PC-3 (cell line): ENCODE data around the gene FGB. TPM values are rescaled to one million over a fixed set of nuclear protein-coding genes. Genes with fewer than 3 reads are reported as not detected.

Experiments used
- ATAC-seq: fragments of 200-7000 bp; cut with Tn5 transposase; 2 replicates; pipeline ENCODE4 v1.9.1; 2020; ENCODE audit warnings: mild to moderate bottlenecking, moderate library complexity
- BruUV-seq: library from RNA; stranded (reverse); fragments of 400-500 nt; replicated peaks from 2 replicates; lab custom pipeline; 2021; lab: Mats Ljungman, UMichigan
- CTCF ChIA-PET: fragments of 300-600 bp; sonication (Branson Sonifier 250); formaldehyde crosslinking; loops from one replicate; lab custom pipeline; 2022; ENCODE audit warnings: antibody characterized with exemption; lab: Charles Lee
- POLR2A ChIA-PET: fragments of 300-600 bp; sonication (Branson Sonifier 250); formaldehyde crosslinking; loops from one replicate; lab custom pipeline; 2022; ENCODE audit warnings: antibody characterized with exemption; ENCODE audit not compliant: unreplicated experiment; lab: Charles Lee
- DNase-seq: peaks from one replicate; pipeline ENCODE4 v3.0.0-alpha.2; 2015
- H2AFZ ChIP-seq: fragments of 300-600 bp; sonication (generic); 2 replicates; pipeline ENCODE4 v1.6.0; 2016; ENCODE audit warnings: antibody characterized with exemption, low read length
- H3F3A ChIP-seq: fragments of 300-600 bp; sonication (generic); one replicate; pipeline ENCODE4 v1.6.0; 2017; ENCODE audit warnings: antibody characterized with exemption, low read length, control low read depth, mild to moderate bottlenecking; ENCODE audit not compliant: unreplicated experiment
- H3K27ac ChIP-seq: fragments of 300-600 bp; sonication (generic); 2 replicates; pipeline ENCODE4 v1.5.1; 2016; ENCODE audit warnings: mild to moderate bottlenecking, low read length
- H3K27me3 ChIP-seq: fragments of 300-600 bp; sonication (generic); 2 replicates; pipeline ENCODE4 v1.6.1; 2016; ENCODE audit warnings: low read length, mixed read lengths
- H3K36me3 ChIP-seq: fragments of 300-600 bp; sonication (generic); 2 replicates; pipeline ENCODE4 v1.6.1; 2016; ENCODE audit warnings: low read depth, mixed run types, low read length, mixed read lengths
- H3K4me1 ChIP-seq: fragments of 300-600 bp; sonication (generic); 2 replicates; pipeline ENCODE4 v1.5.1; 2016; ENCODE audit warnings: low read length; ENCODE audit not compliant: insufficient read depth
- H3K4me2 ChIP-seq: fragments of 300-600 bp; sonication (generic); 2 replicates; pipeline ENCODE4 v1.6.0; 2016; ENCODE audit warnings: low read length
- H3K4me3 ChIP-seq: fragments of 300-600 bp; sonication (generic); 2 replicates; pipeline ENCODE4 v1.5.1; 2016; ENCODE audit warnings: mild to moderate bottlenecking, low read length, mixed read lengths
- H3K79me2 ChIP-seq: fragments of 300-600 bp; sonication (generic); 2 replicates; pipeline ENCODE4 v1.6.1; 2017; ENCODE audit warnings: low read length, mixed read lengths
- H3K9ac ChIP-seq: fragments of 300-600 bp; sonication (generic); 2 replicates; pipeline ENCODE4 v1.6.0; 2016; ENCODE audit warnings: mild to moderate bottlenecking, low read length
- H3K9me2 ChIP-seq: fragments of 300-600 bp; sonication (generic); replicated peaks from 2 replicates; pipeline ENCODE4 v1.6.1; 2016; ENCODE audit warnings: mixed run types, low read length, mixed read lengths
- H3K9me3 ChIP-seq: fragments of 300-600 bp; sonication (generic); 2 replicates; pipeline ENCODE4 v1.6.1; 2016; ENCODE audit warnings: low read length, mixed read lengths
- H4K20me1 ChIP-seq: fragments of 300-600 bp; sonication (generic); 2 replicates; pipeline ENCODE4 v1.6.1; 2016; ENCODE audit warnings: low read length, mixed read lengths
- CTCF ChIP-seq: fragments of 300-600 bp; sonication (generic); conservative IDR thresholded peaks from 2 replicates; pipeline ENCODE4 v1.5.1; 2017; ENCODE audit warnings: antibody characterized with exemption, low read depth, mild to moderate bottlenecking, low read length
- EZH2 ChIP-seq: fragments of 300-600 bp; sonication (generic); IDR thresholded peaks from one replicate; pipeline ENCODE4 v1.6.1; 2017; ENCODE audit warnings: antibody characterized with exemption, mild to moderate bottlenecking, low read length; ENCODE audit not compliant: unreplicated experiment
- EZH2phosphoT487 ChIP-seq: fragments of 300-600 bp; sonication (generic); IDR thresholded peaks from 2 replicates; pipeline ENCODE4 v1.6.1; 2018; ENCODE audit warnings: mild to moderate bottlenecking, antibody characterized with exemption, low read length, borderline replicate concordance
- intact Hi-C: fragments of 100-400 bp; cut with micrococcal nuclease; formaldehyde crosslinking; loops from 2 replicates; pipeline ENCODE4 v1.9.0; 2023
- total RNA-seq: library from RNA; depleted of rRNA; stranded (reverse); fragments of >200 nt; gene quantifications from 2 replicates; pipeline ENCODE4 v1.2.3, GENCODE V29; 2014

The FGB gene
- total RNA-seq, 1 experiment from 2014 or later: 0.36 TPM

GRCh38 chr4:154551872-154552686 is 10.7 kb upstream of the FGB start:
- no peak overlapping the region for H3K27ac ChIP-seq
- H3K36me3 ChIP-seq: peaks cover 5% of the 10 kb centered on the region; the same call in 1 of the 2 replicates
- no TSS peak for BruUV-seq
- no peaks in the 10 kb centered on the region for H3K9me2 ChIP-seq
- H3K4me2 ChIP-seq: no peak overlapping the region
- ChIA-PET CTCF (interaction anchor here (0.6 to 1.7 kb wide), 2 partner anchors 10 to 66 kb away, joined by 3 to 11 read pairs; no protein-coding TSS in a partner anchor), POLR2A (no interaction called here)
- H2AFZ ChIP-seq: no peak overlapping the region
- ATAC-seq: peak; percentile 58
- H4K20me1 ChIP-seq: no peaks in the 10 kb centered on the region
- no peaks in the 10 kb centered on the region for H3K27me3 ChIP-seq
- H3K79me2 ChIP-seq: peaks cover 27% of the 10 kb centered on the region
- intact Hi-C loops: loop anchor here (1.0 to 2.0 kb wide), 4 partner anchors 49 to 227 kb away; no protein-coding TSS in a partner anchor
- H3F3A ChIP-seq: no peaks in the 10 kb centered on the region
- H3K9ac ChIP-seq: no peak overlapping the region
- H3K4me1 ChIP-seq: peaks cover 16% of the 10 kb centered on the region
- no peak overlapping the region for H3K4me3 ChIP-seq
- no peaks in the 10 kb centered on the region for H3K9me3 ChIP-seq
- peak; percentile 79 for DNase-seq
- peak; percentile 78 for TF ChIP-seq CTCF
- TF ChIP-seq EZH2: no peak

- BruUV-seq: no TSS peak
- ChIA-PET CTCF (interaction anchor here (0.6 to 2.7 kb wide), 5 partner anchors 9 to 220 kb away, joined by 3 to 44 read pairs (median 8); partner anchors contain the start of gene PLRG1), POLR2A (no interaction called here)
- Histone ChIP-seq H3K9ac (no peak overlapping the region), H3K4me3 (no peak overlapping the region), H4K20me1 (no peaks in the 10 kb centered on the region), H3K9me3 (no peaks in the 10 kb centered on the region), H3K4me2 (no peak overlapping the region), H3K4me1 (peaks cover 40% of the 10 kb centered on the region), H3K79me2 (no peaks in the 10 kb centered on the region), H3F3A (peaks cover 3% of the 10 kb centered on the region), H3K27me3 (no peaks in the 10 kb centered on the region), H2AFZ (no peak overlapping the region), H3K9me2 (no peaks in the 10 kb centered on the region), H3K27ac (no peak overlapping the region), H3K36me3 (no peaks in the 10 kb centered on the region)
- no peak for TF ChIP-seq EZH2phosphoT487
- no peak for TF ChIP-seq CTCF
- TF ChIP-seq EZH2: no peak
- ATAC-seq (no peak), DNase-seq (no peak)
- intact Hi-C loops: loop anchor here (1.0 kb wide), 2 partner anchors 59 to 63 kb away; no protein-coding TSS in a partner anchor
These were observed 3.7 kb upstream of the FGB start for GRCh38 chr4:154559141-154559493.
